ENCODE results near the gene CNTNAP5.

CNTNAP5 gene

DNA sequence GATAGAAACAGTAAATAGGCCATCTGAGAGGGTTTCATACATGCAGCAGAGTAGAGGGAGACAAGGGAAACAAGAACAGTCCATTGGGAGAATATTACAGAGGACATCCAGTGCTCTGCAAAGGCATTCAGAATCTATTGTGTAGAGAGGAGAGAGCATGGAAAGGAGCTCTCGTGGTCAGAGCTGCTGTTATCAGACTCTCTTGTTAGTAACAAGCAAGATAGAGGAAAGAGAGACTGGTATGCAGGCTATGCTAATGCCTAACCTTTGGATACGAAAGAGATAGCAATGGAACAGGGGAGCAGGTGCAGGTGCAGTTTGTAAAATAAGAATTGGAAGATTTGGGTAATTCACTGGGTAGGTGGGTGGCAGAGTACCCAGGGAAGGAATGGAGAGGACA, 855.9 kb downstream of the CNTNAP5 start:
- DNase-seq (ENCODE audit: low read depth): no peak
- no peak overlapping the region for H3K4me3 ChIP-seq (ENCODE audit: low read depth, low read length)
- TF ChIP-seq, protein P1, sequence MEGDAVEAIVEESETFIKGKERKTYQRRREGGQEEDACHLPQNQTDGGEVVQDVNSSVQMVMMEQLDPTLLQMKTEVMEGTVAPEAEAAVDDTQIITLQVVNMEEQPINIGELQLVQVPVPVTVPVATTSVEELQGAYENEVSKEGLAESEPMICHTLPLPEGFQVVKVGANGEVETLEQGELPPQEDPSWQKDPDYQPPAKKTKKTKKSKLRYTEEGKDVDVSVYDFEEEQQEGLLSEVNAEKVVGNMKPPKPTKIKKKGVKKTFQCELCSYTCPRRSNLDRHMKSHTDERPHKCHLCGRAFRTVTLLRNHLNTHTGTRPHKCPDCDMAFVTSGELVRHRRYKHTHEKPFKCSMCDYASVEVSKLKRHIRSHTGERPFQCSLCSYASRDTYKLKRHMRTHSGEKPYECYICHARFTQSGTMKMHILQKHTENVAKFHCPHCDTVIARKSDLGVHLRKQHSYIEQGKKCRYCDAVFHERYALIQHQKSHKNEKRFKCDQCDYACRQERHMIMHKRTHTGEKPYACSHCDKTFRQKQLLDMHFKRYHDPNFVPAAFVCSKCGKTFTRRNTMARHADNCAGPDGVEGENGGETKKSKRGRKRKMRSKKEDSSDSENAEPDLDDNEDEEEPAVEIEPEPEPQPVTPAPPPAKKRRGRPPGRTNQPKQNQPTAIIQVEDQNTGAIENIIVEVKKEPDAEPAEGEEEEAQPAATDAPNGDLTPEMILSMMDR (conservative IDR thresholded peaks at IDR 0.05; ENCODE audit: low read depth, low read length): no peak

- TF ChIP-seq, protein P1 (conservative IDR thresholded peaks at IDR 0.05; ENCODE audit: low read depth, low read length): no peak
- no peak overlapping the region for H3K4me3 ChIP-seq (ENCODE audit: low read depth, low read length)
- DNase-seq (ENCODE audit: low read depth): no peak
Measured at GRCh38 chr2:124882423-124882822, 857.3 kb downstream of the CNTNAP5 start.

- no peak for DNase-seq (ENCODE audit: low read depth)
- no peak overlapping the region for H3K4me3 ChIP-seq (ENCODE audit: low read depth, low read length)
- TF ChIP-seq, protein P1 (conservative IDR thresholded peaks at IDR 0.05; ENCODE audit: low read depth, low read length): no peak
Measured at GRCh38 chr2:124883595-124883994, 858.5 kb downstream of the CNTNAP5 start.

DNA sequence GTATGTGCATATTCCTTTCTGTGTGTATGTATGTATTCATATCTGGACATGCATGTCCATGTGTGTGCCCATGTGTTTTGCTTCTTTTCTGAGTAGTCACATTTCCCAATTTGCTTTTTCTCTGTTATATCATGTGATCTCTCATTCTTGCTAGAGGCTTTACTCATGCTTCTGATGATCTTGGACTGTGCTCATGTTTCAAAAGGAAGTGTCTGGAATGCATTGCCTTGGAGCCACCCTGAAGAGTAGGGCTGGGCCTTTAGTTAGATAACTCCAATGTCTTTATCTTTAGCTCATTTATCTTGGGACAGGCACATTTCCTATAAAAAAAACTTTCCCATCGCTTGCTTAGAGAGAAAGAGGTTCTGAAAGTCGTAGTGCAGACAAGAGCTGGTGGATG, 859.2 kb downstream of the CNTNAP5 start:
- no peak overlapping the region for H3K4me3 ChIP-seq (ENCODE audit: low read depth, low read length)
- TF ChIP-seq, protein P1 (conservative IDR thresholded peaks at IDR 0.05; ENCODE audit: low read depth, low read length): no peak
- DNase-seq (ENCODE audit: low read depth): peak; percentile 1

DNA sequence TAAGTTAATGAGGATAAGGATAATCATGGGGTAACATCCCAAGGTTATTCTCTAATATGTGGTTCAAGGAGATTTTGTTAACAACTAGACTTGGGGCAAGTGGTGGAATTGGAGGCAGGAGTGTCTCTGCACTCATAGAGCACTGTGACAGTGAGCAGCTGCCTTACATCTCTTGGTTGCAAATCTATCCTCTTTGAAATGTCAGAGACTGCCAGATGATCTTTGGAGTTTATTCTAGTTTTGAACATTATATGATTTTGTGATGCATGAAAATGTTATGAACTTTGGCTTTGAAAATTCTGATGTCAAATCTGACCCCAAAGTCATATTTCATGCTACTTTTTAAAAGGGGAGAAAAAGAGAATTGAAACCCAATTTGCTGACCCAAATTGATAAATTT, 861.1 kb downstream of the CNTNAP5 start:
- H3K4me3 ChIP-seq (ENCODE audit: low read depth, low read length): no peak overlapping the region
- TF ChIP-seq, protein P1 (conservative IDR thresholded peaks at IDR 0.05; ENCODE audit: low read depth, low read length): no peak
- DNase-seq (ENCODE audit: low read depth): no peak

GRCh38 chr2:124887466-124887865, 862.4 kb downstream of the CNTNAP5 start:
- H3K4me3 ChIP-seq (ENCODE audit: low read depth, low read length): no peak overlapping the region
- TF ChIP-seq, protein P1 (conservative IDR thresholded peaks at IDR 0.05; ENCODE audit: low read depth, low read length): no peak
- DNase-seq (ENCODE audit: low read depth): no peak

DNA sequence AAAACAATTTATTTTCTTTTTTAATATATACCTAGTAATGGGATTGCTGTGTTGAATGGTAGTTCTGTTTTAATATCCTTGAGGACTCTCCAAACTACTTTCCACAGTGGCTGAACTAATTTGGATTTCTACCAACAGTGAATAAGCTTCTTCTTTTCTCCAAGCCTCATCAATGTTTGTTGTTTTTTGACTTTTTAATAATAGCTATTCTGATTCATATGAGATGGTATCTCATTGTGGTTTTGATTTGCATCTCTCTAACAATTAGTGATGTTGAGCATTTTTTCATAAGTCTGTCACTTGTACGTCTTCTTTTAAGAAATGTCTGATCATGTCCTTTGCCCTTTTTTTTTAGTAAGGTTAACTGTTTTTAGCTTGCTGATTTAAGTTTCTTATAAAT, 863.3 kb downstream of the CNTNAP5 start:
- DNase-seq (ENCODE audit: low read depth): no peak
- TF ChIP-seq, protein P1 (conservative IDR thresholded peaks at IDR 0.05; ENCODE audit: low read depth, low read length): no peak
- H3K4me3 ChIP-seq (ENCODE audit: low read depth, low read length): no peak overlapping the region
